ENCODE measurements around the gene GHDC.
"Not testable (repeated sequence)": the region's sequence is repeated elsewhere in the genome, so short reads cannot be mapped to it uniquely, and the experiment has no call there.

Gene GHDC

DNA sequence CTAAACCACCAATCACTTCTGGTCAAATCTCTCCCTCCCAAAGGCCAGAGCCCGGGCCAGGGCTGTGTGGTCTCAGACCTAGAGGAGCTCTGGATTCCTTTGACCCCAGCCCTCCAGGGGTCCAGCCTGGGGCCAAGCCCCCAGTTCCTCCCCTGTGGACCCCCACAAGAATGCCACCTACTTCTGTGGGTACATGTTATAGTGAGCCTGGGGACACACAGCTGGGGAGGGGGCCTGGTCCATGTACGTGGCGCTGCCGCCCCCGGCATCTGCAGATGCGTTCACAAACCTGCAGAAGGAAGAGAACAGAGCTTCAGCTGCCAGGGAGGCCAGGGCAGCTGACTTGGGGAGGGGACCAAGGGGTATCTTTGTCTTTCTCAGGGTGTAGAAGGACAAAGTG lies 7.9 kb upstream of the GHDC start:
- no peak for DNase-seq

DNA sequence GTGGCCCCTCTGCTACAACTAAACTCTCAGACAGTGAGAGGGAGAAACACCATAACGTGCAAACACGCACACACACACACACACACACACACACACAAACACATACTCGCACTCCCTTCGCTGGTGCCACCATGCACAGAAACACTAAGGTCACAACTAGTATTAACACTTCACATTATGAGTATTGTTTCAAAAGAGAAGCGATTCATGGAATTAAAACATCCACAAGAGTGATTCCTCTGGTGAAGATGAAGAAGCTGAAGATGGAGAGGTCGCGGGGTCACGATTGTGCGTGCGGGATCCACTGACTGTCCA lies 7.1 kb upstream of the GHDC start:
- DNase-seq, result no peak

DNA sequence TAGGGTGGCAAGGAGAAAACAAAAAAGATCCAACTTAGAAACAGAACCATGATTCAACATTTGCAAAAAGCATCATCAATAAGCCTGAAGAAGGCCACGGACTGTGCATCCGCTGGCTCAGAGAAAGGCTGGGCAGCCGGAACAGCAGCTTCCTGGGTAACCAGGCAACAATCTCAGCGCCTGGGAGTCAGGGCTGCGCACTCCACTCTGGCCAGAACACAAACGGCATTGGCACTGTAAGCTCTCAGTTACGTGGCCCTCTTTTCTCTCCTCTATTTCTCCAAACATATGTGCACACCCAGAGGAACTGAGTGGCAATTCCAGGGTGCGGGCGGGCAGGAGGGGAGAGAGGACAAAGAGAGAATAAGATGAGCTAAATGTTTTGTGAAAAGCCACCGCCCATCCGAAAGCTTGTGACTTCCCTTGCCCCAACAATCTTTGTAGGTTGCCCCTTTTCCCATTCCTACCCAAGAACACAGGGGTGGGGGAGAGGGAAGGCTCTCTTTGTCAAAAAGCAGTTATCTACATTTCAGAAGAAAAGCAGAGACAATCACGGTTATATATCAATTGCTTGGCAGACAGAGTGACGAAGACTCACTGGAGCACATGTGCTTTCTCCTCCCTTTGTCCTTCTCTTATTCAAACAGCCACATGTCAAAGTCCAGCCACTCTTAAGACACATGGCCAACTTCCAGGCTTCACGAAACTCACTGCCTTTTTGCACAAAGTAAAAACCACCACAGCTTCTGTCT lies 6.6 kb upstream of the GHDC start:
- DNase-seq, result no peak

DNA sequence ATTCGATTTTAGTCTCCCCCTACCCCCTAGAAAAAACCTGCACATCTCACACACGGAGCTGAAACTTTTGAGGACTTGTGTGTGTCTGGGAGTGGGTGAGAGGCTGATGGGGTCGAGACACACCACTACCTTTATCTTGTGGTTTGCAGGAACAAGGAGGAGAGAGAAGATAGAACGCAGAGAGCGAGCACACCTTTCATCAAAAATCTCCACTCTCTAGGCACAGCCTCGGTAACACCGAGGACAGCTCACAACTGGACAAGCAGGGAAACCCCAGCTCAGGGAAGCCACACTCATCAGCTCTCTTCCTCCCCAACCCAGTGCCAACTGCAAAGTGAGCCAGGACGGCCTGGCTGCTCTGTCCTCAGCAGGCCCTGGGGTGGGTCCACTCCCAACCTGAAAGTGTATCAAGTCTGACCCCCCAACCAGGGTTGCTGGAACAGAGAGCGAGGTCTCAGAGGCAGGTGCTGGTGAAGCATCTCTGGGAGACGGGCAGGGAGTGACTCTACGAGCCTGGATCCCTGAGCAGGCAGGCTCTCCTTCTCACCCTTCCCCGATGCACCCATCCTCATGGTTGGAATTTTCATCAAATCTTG lies 5.2 kb upstream of the GHDC start:
- no peak for DNase-seq

DNA sequence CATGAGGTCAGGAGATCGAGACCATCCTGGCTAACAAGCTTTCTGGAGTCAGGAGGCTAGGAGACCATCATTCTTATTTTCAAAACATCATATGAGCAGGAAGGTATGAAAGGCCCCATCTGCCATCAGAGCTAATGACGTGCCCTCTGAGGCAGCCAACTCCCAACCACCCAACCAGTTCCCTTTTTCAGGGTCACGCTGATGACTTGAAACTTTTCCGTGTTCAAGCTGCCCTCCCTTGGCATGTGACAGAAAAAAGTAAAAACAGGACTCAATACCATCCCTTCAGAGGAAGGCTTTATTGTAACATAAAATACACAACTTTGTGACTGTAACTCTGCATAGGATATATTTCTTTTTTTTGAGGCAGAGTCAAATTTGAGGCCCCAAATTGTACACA lies 4.6 kb upstream of the GHDC start:
- peak; percentile 87 to 90 for DNase-seq

DNA sequence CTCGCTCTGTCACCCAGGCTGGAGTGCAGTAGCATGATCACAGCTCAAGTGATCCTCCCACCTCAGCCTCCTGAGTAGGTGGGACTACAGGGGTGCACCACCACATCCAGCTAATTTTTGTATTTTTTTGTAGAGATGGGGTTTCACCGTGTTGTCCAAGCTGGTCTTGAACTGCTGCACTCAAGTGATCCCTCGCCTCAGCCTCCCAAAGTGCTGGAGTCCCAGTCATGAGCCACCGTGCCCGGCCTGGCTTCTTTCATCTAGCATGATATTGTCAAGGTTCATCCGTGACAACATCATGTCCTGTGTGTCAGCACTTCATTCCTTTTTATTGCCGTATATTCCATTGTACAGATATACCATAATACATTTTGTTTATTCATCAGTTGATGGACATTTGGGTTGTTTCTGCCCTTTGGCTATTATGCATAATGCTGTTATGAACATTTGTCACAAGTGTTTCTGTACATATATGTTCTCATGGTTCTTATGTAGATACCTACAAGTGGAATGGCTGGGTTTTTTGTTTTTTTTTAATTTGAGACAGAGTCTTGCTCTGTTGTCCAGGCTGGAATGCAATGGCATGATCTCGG lies 3.4 kb upstream of the GHDC start:
- DNase-seq, result no peak

DNA sequence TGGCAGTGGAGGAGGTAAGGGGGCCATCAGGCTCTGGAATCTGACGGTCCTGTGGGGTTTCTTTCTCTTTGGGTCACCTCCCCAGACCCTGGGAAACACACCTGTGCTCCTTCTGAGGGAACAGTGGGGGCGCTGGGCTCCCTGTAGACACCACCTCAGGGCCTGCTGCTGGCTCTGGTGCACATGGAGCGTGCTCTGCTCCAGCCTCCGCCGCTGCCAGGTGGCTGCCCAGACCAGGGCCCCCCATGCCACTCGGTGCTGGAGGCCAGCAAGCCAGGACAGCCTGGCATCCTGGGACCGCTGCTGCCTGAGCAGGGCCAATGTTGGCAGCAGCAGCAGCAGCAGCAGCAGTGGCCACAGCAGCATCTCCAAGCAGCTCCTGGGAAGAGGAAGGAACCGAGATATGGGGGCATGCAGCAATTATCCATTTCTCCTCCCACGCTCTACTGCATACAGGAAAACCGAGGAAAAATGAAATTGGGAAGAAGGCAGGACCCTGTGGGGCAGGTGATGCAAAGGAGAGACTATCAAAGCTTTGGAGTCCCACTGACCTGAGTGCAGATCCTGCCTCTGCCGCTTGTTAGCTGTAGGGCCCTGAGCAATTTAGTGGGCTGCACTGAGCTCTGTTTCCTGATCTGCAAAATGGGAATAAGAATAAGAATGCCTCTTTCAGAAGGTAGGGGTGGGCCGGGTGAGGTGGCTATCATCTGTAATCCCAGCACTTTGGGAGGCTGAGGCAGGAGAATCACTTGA lies 902 bp downstream of the GHDC start:
- DNase-seq, result no peak

DNA sequence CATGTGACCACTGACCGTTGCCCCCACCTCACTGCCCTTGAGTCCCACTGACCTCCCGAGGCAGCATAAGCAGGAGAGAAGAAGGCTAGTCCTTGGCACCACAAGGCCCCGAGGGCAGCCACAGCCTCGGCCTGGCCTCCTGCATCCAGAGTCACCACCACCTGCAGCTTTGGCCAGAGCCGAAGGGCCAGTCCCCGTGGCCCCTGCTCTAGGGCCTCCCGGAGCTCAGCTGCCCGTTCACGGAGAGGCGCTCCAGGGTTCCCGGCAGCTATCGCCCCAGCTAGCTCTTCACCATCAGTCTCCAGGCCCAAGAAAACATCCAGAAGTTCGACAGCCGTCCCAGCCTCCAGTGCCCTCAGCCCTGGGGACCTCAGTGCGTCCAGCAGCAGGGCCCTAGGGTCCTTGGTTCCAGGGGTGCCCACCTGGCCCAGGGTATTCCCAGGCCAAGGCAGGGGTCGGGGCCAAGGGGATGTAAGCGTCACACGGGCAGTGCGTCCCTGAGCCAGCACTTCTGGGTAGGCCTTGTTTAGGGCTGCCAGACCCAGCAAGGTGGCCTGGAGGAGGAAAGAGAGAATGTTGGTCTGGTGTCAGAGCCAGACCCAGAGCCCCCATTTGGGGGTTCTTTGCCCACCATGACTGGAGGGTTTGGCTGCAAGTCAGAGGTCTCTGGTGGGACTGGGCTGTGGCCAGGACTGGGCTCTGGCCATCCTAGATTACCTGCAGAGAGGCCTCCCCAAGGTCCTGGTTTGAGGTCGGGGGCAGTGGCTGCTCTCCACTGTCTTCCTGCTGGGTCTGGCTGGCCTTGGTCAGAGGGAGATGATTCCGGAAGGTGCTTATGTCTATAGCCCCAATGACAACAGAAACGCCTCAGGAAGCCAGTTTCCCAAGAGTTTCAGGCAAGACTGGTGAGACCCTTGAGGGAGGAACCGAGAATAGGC lies 1.8 kb downstream of the GHDC start:
- no peak for DNase-seq

DNA sequence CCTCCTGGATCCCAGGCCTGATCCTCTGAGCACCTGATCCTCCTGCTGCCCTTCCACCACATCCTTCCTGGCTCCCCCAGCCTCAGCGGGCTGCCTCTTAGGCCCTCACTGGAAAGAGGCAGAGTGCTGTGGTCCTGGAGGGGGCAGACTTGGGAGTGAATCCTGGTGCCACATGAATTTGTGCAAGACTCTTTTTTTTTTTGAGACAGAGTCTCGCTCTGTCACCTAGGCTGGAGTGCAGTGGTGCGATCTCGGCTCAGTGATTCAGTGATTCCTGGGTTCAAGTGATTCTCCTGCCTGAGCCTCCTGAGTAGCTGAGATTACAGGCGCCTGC lies 3.1 kb downstream of the GHDC start:
- DNase-seq, result no peak

DNA sequence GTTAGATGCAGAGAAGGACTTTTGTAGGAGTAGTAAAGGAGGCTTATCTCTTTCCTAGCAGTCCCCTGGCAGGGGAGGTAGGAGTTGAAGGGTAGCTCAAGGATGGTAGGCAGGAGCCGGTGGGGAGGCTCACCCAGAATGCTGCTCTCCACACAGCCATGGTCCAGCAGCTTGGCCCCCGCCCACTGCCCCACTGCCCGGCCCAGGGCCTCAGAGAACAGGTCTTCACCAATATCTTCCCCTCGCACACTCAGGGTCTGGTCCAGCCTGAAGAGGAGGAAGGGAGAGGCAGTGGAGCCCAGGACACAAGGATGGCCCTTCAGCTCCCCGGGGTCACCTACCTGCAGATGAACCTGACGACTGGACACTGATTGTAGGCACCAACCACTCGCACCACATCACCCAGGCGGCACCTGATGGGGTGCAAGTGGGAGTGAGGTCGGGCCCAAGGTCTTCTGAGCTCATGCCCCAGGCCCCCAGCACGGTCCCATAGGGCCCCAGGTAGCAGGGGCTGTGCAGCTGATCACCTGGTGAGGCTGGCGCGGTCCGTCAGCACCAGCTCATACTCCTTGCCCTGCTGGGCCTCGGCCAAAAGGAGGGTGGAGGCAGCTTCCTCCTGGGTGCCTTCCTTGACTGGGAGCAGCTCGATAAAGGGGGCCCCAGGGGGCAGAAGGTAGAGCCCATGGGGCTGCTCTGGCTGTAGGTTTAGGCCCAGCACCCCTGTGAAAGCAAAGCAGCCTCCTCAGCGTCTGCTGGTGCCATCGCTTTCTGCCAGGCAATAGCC lies 3.6 kb downstream of the GHDC start:
- DNase-seq, result no peak

DNA sequence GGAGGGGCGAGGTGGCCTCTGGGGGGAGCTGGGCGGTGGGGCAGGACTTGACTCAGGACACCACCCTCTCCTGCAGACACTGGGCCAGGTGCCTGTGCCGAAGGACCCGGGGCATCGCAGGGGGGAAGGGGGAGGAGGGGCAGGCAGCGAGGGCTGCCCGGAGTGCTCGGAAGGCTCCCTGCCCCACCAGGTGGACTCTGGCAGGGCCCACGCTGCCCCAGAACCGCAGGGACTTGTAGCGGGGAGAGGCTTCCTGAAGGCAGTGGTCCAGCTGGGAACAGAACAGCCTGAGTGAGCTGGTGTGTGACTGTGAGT lies 4.7 kb downstream of the GHDC start:
- no peak for DNase-seq

DNA sequence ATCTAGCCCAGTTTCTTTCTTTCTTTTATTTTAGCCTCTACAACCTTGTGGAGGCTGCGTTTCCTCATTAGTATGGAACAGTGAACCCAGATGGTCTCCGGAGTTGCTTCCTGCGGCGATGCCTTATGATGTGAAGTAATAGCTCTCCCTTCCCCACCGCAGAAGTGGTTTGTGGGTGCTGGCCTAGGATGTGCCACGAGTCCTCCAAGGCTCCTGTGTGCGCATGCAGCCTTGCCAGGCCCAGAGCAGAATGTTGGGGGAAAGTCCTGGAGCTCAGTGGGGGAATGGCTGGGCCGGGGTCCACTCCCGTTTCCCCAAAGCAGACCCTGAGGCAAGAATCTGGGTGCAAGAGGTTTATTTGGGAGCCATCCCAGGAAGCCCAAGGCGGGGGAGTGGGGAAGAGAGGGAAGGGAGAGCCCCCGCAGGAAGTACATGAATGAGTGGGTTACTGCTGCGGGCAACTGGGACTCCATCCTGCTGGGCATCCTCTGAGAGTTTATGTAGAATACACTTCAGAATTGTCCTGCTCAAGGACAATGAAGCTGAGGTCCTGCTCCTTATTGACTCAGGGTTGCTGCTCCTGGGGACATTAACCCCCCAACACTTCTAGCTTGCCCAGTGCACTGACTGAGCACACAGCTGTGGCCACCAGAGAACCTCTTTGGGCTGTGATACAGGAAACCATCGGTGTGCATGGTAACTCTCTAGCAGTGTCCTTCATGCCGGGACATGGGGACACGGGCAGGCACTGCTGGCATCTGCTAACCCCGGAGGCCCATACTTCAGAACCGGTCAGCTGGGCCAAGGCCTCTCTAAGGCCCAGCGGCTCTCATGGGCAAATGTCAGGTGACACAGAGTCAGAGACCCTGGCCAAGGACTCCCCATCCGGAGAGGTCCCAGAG lies 5.3 kb downstream of the GHDC start:
- DNase-seq, result peak; percentile 84

DNA sequence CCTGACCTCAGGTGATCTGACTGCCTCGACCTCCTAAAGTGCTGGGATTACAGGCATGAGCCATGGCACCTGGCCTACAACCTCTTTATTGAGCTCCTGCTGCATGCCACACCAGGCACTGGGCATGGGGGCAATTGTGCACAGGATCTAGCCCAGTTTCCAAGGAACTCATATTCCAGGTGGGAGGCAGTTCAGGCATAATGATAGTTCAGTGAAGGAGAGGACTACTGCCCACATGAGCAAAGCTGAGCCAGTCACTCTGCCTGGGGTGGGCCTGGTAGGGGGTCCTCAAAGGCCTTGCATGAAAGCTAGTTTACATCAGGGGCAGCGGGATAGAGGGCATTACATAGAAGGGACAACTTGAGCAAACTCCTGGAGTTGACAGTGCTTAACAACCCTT lies 6.5 kb downstream of the GHDC start:
- DNase-seq, result no peak

DNA sequence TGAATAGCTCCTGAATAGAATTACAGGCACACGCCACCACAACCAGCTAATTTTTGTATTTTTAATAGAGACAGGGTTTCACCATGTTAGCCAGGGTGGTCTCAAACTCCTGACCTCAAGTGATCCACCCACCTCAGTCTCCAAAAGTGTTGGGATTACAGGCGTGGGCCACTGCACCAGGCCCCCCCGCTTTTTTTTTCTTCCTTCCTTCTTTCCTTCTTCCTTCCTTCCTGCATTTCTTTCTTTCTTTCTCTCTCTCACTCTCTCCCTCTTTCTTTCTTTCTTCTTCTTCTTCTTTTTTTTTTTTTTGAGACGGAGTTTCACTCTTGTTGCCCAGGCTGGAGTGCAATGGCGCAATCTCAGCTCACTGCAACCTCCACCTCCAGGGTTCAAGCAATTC lies 8.1 kb downstream of the GHDC start:
- DNase-seq, result not testable (repeated sequence)

DNA sequence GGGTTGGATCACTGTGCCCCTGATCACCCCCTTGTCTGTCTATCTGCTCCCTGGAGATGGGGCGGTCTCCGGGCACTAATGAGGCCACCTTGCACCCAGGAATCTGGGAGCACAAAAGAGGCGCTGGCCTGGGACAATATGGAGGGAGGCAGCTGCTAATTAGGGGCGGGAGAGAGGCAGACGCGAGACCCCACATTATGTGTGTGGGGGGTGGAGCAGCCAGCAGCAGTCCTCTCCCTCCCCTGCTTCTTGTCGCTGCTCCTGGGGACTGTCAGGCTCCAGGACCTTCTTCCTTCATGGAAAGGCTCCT lies 8.7 kb downstream of the GHDC start:
- DNase-seq, result no peak

DNA sequence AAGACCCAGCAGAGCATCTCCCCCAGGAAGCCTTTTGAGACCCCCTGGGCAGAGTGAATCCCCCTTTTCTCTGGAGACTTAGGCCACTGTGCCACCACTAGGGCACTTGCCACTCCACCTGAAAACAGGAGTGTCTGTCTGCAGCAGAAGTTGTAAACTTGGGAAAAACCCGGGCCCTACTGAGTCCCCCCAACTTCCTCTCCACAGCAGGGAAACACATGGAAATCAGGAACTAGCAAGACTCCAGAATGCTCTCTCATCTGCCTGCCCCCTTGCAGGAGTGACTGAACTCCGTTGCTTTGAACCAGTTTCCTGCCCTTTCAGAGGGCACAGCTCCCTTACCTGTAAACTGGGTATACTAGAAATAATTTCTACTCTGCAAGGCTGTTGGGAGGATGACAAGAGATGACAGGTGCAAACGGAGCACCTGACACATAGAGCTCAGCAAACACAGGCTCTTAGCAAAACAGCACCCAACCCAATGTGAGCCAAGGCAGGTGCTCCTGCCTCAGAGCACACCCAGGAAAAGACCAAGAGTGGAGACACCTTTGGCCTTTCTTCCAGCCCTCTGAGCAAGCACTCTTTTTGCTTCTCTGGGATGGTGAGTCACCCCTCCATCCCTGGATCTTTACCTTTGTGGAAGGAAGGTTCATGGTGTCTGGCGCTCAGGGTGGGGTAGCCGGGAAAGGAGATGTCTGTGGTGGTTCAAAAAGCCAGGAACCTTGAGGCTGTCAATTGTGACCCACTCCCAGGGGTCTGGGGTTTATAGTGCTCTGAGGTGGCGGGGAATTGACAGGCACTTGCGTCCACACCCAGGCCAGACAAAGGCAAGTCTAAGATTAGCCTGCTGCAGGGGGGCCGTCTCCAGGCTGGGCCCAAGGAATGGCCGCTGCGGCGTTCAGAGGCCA lies 9.3 kb downstream of the GHDC start, which contains the start of gene HCRT:
HCRT (minus strand) TSS at position 740 of the 908 bp plus-strand sequence; CDS start at position 653, 87 bp downstream.
- DNase-seq, result peak; percentile 45 to 71

DNA sequence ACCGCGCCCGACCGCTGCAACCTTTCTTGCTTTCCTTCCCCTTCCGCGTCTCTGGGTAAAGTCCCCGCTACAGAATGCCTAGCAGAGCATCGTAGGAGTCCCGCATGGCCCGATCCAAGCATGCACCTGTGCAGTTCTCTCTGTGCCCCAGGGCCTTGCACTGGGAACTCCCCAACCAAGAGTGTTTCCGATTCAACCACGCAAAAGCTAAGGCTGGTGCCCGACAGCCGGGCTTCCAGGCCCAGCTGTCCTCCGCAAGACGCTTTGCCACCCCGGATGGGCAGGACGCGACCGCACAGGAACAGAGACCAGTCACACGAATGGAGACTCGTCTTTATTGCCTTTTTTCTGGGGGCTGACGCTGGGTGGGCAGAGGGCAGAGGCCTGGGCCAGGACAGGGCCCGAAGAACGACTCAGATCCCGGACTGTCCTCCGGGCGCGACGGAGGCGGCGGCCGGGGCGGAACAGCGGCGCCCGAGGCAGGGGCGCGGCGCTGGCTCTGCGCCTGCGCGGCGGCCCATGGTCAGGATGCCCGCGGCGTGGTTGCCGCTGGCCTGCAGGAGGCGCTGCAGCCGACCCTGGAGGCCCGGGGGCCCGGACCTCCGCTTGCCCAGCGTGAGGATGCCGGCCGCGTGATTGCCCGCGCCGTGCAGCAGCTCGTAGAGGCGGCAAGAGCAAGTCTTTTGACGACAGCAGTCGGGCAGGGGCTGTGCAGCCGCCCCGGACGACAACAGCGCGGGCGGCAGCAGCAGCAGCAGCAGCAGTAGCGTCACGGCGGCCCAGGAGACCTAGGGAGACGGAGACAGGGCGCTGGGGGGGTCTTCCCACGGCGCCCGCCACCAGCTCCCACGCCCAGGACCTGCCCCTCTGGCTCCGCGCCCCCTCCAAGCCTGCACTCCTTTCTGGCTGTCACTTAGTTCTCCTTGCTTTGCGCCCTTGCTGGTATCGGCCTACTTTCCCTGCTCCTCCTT lies 10.3 kb downstream of the GHDC start:
- peak; percentile 82 to 86 for DNase-seq

DNA sequence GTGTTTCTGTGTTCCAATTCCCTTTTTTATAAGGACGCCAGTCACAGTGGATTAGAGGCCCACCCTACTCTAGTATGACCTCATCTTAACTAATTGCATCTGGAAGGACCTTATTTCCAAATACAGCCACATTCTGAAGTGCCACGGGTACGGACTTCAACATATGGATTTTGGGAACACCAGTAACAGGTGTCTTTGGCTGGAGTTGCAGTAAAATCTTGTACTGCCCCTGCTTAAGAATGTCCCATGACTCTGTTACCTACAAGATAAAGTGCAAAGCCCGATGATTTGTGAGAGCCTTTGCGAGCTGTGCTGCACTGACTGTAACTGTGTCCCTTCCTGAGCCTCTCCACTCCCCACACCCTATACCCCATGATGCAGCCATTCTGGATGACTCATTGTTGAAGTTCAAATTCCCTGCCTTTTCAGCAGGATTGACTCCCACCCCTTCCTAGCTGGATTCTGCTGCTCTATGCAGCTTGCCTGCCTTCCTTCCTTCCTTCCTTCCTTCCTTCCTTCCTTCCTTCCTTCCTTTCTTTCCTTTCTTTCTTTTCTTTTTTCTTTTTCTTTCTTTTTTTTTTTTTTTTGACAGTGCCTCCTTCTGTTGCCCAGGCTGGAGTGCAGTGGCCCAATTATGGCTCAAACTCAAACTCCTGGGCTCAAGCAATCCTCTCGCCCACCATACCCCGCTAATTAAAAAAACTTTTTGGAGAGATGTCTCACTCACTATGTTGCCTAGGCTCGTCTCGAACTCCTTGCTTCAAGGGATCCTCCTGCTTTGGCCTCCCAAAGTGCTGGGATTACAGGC lies 11.2 kb downstream of the GHDC start:
- DNase-seq, result peak; percentile 64 to 83

Measured in inflammatory macrophage (primary cell).